NCI-H2107 (cell line): ENCODE results near the gene MIX23.

ENCODE experiments used
- DNase-seq: peaks from one replicate; lab custom pipeline; 2025; lab: John Stamatoyannopoulos, UW

Gene MIX23

GRCh38 chr3:122351612-122352011 is 31.4 kb downstream of the MIX23 start:
- no peak for DNase-seq

- no peak for DNase-seq
Observed at GRCh38 chr3:122350814-122351418, 32.1 kb downstream of the MIX23 start.

GRCh38 chr3:122349171-122349570 is 33.9 kb downstream of the MIX23 start:
- DNase-seq, result no peak

GRCh38 chr3:122343654-122344053 is 39.4 kb downstream of the MIX23 start:
- DNase-seq, result no peak

GRCh38 chr3:122342803-122343202 is 40.2 kb downstream of the MIX23 start:
- no peak for DNase-seq

- no peak for DNase-seq
Observed at GRCh38 chr3:122332551-122332950, 50.5 kb downstream of the MIX23 start.

GRCh38 chr3:122331886-122332285 is 51.1 kb downstream of the MIX23 start:
- DNase-seq, result no peak

- no peak for DNase-seq
Observed at GRCh38 chr3:122325769-122326168, 57.3 kb downstream of the MIX23 start.

- DNase-seq, result no peak
Observed at GRCh38 chr3:122324871-122325323, 58.1 kb downstream of the MIX23 start, which contains the start of gene CSTA. CSTA (plus strand) TSS chr3:122325248; CDS start chr3:122325293, 45 bp downstream.

GRCh38 chr3:122322095-122323075 is 60.6 kb downstream of the MIX23 start:
- DNase-seq, result no peak

- DNase-seq, result no peak
Observed at GRCh38 chr3:122318620-122319019, 64.4 kb downstream of the MIX23 start.

- DNase-seq, result no peak
Observed at GRCh38 chr3:122316368-122316767, 66.7 kb downstream of the MIX23 start.

GRCh38 chr3:122315619-122316018 is 67.4 kb downstream of the MIX23 start:
- DNase-seq, result no peak

GRCh38 chr3:122314228-122314876 is 68.7 kb downstream of the MIX23 start:
- no peak for DNase-seq

- DNase-seq, result no peak
Observed at GRCh38 chr3:122313281-122313680, 69.8 kb downstream of the MIX23 start.

GRCh38 chr3:122312826-122313225 is 70.2 kb downstream of the MIX23 start:
- no peak for DNase-seq

- no peak for DNase-seq
Observed at GRCh38 chr3:122310361-122310760, 72.7 kb downstream of the MIX23 start.
